Ovary (tissue), 9 donors: ENCODE results near the gene MESP1. TPM values are rescaled to one million over a fixed set of nuclear protein-coding genes. Genes with fewer than 3 reads are reported as not detected.

Experiments
- DNase-seq, 5 donors: peaks; one replicate each; pipeline ENCODE4 v3.0.0-alpha.2; 2019 to 2020
- H3K27ac ChIP-seq, 2 donors: fragments of 200-600 bp; one replicate each; pipeline versions ENCODE4 v1.5.1 to v1.8.0; 2019 to 2022
- H3K27me3 ChIP-seq: fragments of 200-600 bp; one replicate; pipeline ENCODE4 v1.8.0; 2022
- H3K36me3 ChIP-seq: fragments of 200-600 bp; sonication (generic); one replicate; pipeline ENCODE4 v1.5.1; 2019
- H3K4me1 ChIP-seq: one replicate; pipeline ENCODE4 v1.8.1; 2013; ENCODE audit warnings: mild to moderate bottlenecking, moderate library complexity; ENCODE audit not compliant: insufficient read depth
- H3K4me3 ChIP-seq: fragments of 200-600 bp; sonication (generic); one replicate; pipeline ENCODE4 v1.5.1; 2017
- H3K9me3 ChIP-seq, 2 donors: fragments of 200-600 bp in 1 of 2; sonication (generic) in 1 of 2; one replicate each; pipeline versions ENCODE4 v1.5.1 to v1.8.1; 2013 to 2019; ENCODE audit warnings: mild to moderate bottlenecking in 1 of 2, moderate library complexity in 1 of 2
- CTCF ChIP-seq, 3 donors: fragments of 450-650 bp in 2 of 3; fragments of 200-600 bp in 1 of 3; IDR thresholded peaks; one replicate each; pipeline versions ENCODE4 v1.5.1 to v1.8.0; 2016 to 2022; ENCODE audit warnings: antibody characterized with exemption in 3 of 3, mild to moderate bottlenecking in 1 of 3
- EP300 ChIP-seq: sonication (generic); formaldehyde crosslinking; IDR thresholded peaks from one replicate; pipeline ENCODE4 v1.6.1; 2017; ENCODE audit warnings: antibody characterized with exemption
- POLR2A ChIP-seq: fragments of 450-650 bp; IDR thresholded peaks from one replicate; pipeline ENCODE4 v1.6.1; 2017; ENCODE audit warnings: antibody characterized with exemption, mild to moderate bottlenecking, moderate library complexity
- WGBS, 3 donors: extraction: QIAGEN DNeasy Blood & Tissue Kit in 1 of 3; methylation state at CpG; one replicate each; pipeline versions ENCODE4 v1.1.5 to v1.1.7; 2013 to 2017; 5-methylcytosine and 5-hydroxymethylcytosine counted together
- intact Hi-C, 4 donors: fragments of 100-400 bp; cut with DNase I; formaldehyde crosslinking; loops; one replicate each; pipeline versions ENCODE4 v1.11.0 to v1.15.1; 2022 to 2023
- polyA plus RNA-seq, 2 donors: library from polyadenylated mRNA; stranded (reverse); fragments of 200-250 nt in 1 of 2; fragments of 350-450 nt in 1 of 2; fragmentation: Illumina TruSeq in 1 of 2; extraction: RNeasy Lipid Tissue Mini Kit (QIAGEN cat#74804) in 1 of 2; gene quantifications; one replicate each; pipeline ENCODE4 v1.2.3, GENCODE V29; 2013 to 2014
- total RNA-seq, 7 donors: library from RNA; depleted of rRNA in 2 of 7; stranded (reverse); fragments of >200 nt in 2 of 7; fragmentation: NEBNext Ultra II Directional in 3 of 7; extraction: Animal tissue kit (Norgen Biotek cat#: 25700) in 3 of 7; gene quantifications; one replicate each; pipeline versions ENCODE4 v1.1.0 to v1.2.4, GENCODE V29; 2016 to 2023
- donor health status: DM: no; HTN: no; CAD: no; lungs with moderate emphysema.
- donor health status: DM: no; HTN: no; CAD: no.
- donor health status: Bipolar disorder and iron deficiency.
- donor health status: DM: yes; HTN: yes; CAD: no.
- donor health status: DM: no; HTN: no; CAD: no.
- donor health status: DM: yes; HTN: yes; CAD: no.

Gene MESP1
- total and polyA plus RNA-seq, 9 donors = 0.20 to 1.3 (median 0.95) TPM; not detected in 1

GRCh38 chr15:89781891-89782618 lies 31.0 kb upstream of the MESP1 start:
- intact Hi-C loops = no loop called here
- no peaks in the 10 kb centered on the region for H3K36me3 ChIP-seq
- H3K27ac ChIP-seq = no peak overlapping the region
- DNase-seq = no peak
- 55 to 74% (median 59%) methylated on average over 15 of the region's 15 CpGs for WGBS, 3 donors
- H3K27me3 ChIP-seq = no peaks in the 10 kb centered on the region
- TF ChIP-seq EP300 (no peak), POLR2A (no peak), CTCF (IDR thresholded peaks at IDR 0.05) (no peak)
- no peak overlapping the region for H3K4me3 ChIP-seq
- H3K9me3 ChIP-seq = no peaks in the 10 kb centered on the region
- H3K4me1 ChIP-seq = peaks cover 2% of the 10 kb centered on the region

- H3K4me1 ChIP-seq = peaks cover 2% of the 10 kb centered on the region
- no peak overlapping the region for H3K4me3 ChIP-seq
- H3K9me3 ChIP-seq = no peaks in the 10 kb centered on the region
- H3K27ac ChIP-seq = no peak overlapping the region
- no peak for DNase-seq
- H3K27me3 ChIP-seq = no peaks in the 10 kb centered on the region
- no peaks in the 10 kb centered on the region for H3K36me3 ChIP-seq
- WGBS, 3 donors = 78 to 85% (median 81%) methylated on average over 6 of the region's 6 CpGs
- intact Hi-C loops = no loop called here
- no peak for TF ChIP-seq POLR2A
- no peak for TF ChIP-seq EP300
- TF ChIP-seq CTCF (IDR thresholded peaks at IDR 0.05) = no peak
These were observed 30.0 kb upstream of the MESP1 start for GRCh38 chr15:89781055-89781454.

- TF ChIP-seq POLR2A (no peak), EP300 (no peak), CTCF (IDR thresholded peaks at IDR 0.05) (no peak)
- Histone ChIP-seq H3K4me1 (peaks cover 2% of the 10 kb centered on the region), H3K4me3 (no peak overlapping the region), H3K27ac (no peak overlapping the region), H3K9me3 (no peaks in the 10 kb centered on the region), H3K27me3 (no peaks in the 10 kb centered on the region), H3K36me3 (no peaks in the 10 kb centered on the region)
- intact Hi-C loops = no loop called here
- WGBS, 3 donors = 65 to 83% (median 65%) methylated on average over 6 of the region's 6 CpGs
- no peak for DNase-seq
These were observed 29.6 kb upstream of the MESP1 start for GRCh38 chr15:89780601-89781000.

GRCh38 chr15:89778861-89779260 lies 27.8 kb upstream of the MESP1 start:
- Histone ChIP-seq H3K9me3 (no peaks in the 10 kb centered on the region), H3K27me3 (no peaks in the 10 kb centered on the region), H3K4me1 (peaks cover 2% of the 10 kb centered on the region), H3K4me3 (no peak overlapping the region), H3K27ac (no peak overlapping the region), H3K36me3 (no peaks in the 10 kb centered on the region)
- intact Hi-C loops = loop anchor here in 1 of 4 donors (10.0 kb wide), 1 partner anchor 96 kb away; no protein-coding TSS in a partner anchor
- DNase-seq = no peak
- WGBS, 3 donors = 86 to 93% (median 92%) methylated on average over 4 of the region's 4 CpGs
- TF ChIP-seq EP300 (no peak), POLR2A (no peak), CTCF (IDR thresholded peaks at IDR 0.05) (no peak)
